ENCODE data around the gene CTCF.
A peak's percentile ranks its signal among the peaks of the same experiment; 100 is the strongest.

Gene CTCF

DNA sequence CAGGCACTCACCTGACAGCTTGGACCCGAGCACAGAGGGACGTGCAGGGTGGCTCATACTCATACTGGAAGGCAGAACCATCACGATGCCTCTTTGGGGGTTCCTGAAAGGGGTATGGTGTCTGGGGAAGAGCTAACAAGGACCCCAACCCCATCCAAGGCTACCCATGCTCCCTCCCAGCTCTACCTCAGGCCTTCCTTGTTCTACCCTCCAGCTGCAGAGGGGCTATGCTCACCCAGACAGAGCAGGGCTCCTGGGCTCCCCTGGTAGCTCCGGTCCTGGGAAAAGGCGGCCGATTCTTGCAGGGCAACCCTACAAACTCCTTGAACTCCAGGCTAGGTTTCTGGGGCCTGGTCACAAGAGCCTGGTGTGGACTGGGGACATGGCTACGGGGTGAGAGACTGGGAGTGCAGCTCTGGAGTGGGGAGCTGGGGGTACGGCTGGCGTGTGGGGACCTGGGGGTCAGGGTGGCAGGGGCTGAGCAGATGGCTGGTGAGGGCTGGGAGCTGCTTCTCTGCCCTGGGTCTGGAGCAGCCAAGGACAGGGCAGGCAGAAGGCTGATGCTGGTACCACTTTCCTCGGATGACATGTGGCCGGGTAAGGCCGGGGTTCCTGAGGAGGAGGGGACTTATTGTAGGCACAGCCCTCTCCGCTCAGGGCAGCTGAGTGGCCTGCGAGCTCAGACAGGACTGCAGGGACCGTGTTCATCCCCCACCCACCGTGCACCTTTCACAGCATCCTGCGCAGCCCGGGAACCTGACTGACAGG is 95.6 kb downstream of the CTCF start:
- H3K4me3 ChIP-seq (ENCODE audit: control insufficient read depth, low read depth, low read length) = no peak overlapping the region
- no peak for DNase-seq (ENCODE audit: low read depth)
- TF ChIP-seq, protein P1, sequence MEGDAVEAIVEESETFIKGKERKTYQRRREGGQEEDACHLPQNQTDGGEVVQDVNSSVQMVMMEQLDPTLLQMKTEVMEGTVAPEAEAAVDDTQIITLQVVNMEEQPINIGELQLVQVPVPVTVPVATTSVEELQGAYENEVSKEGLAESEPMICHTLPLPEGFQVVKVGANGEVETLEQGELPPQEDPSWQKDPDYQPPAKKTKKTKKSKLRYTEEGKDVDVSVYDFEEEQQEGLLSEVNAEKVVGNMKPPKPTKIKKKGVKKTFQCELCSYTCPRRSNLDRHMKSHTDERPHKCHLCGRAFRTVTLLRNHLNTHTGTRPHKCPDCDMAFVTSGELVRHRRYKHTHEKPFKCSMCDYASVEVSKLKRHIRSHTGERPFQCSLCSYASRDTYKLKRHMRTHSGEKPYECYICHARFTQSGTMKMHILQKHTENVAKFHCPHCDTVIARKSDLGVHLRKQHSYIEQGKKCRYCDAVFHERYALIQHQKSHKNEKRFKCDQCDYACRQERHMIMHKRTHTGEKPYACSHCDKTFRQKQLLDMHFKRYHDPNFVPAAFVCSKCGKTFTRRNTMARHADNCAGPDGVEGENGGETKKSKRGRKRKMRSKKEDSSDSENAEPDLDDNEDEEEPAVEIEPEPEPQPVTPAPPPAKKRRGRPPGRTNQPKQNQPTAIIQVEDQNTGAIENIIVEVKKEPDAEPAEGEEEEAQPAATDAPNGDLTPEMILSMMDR (conservative IDR thresholded peaks at IDR 0.05; ENCODE audit: control insufficient read depth, insufficient read depth, low read depth, low read length) = no peak

DNA sequence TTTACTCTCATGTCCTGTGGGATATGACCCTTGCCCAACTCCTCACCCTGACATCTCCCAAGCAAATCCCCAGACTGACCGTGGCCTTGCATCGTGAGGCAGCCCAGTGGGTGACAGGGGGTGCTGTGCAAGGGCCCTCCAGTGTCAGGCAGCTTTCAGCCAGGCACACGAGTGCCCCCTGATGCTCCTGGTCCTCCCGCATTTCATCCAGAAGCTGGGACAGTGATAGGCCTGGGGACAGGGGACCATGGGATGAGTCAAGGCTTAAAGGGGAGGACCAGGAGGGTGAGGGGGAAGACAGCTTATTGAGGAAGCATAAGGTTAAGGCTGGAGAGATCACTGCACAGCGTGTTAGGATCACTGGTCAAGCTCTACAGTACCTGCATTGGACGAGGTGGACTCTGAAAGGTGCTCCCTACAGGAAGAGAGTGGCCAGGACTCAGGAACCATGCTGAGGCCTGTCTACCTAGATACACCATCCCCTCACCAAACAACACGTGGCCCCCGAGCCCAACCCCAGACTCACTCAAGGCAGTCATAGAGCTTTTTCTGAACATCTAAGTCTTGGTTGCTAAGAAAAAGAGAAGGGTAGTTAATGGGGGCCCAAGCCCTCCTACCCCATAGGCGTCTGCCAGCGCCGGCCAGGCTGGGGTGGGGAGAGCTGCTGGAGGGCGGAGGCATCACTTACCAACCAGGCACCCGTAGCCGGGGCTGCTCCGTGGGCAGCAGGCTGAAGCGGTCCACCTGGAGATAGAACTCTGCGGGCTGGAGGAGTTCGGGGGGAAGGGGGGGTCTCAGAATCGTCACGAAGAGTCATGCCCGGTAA is 96.7 kb downstream of the CTCF start:
- no peak for DNase-seq (ENCODE audit: low read depth)
- H3K4me3 ChIP-seq (ENCODE audit: control insufficient read depth, low read depth, low read length) = peak overlapping the region; percentile 86
- TF ChIP-seq, protein P1 (conservative IDR thresholded peaks at IDR 0.05; ENCODE audit: control insufficient read depth, insufficient read depth, low read depth, low read length) = no peak

DNA sequence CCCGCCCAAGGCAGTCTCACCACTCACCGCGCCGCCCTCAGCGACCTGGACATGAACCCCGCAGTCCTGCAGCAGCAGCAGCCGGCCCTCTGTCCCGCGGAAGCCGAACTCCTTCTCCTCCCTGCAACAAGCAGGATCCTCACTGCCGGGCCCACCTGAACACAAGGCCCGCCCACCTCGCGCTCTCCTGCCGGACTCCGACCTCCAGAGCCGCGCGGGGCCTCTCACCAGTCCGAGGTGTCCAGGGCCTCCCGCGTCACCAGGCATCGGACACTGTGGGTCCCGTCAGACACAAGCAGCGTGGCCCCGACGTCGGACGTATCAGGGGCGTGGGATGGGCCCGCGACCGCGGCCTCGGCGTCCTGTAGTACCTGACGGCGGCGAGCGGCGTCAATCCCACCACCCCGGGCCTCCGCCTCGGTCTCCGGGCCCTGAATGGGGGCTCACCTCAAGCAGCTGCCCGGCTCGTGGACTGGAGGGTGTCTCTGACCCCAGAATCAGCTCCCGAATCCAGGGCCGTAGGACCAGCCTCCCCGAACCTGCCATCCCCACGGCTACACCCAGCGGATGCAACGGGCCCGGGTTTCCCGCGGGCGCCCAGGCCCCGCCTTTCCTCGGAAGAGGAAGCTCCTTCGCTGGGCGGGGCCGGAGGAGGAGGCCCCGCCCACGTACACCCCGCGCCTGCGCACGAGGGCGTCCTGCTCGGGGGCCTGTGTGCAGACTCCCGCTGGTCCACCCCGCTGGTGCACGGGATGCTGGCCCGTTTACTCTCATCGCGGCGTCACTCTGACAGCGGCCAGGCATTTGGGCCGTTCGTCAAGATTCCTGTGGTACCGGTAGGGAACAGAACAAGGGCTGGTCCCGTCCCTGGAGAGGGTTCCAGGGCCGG is 97.6 kb downstream of the CTCF start, which contains the start of gene ACD:
Gene ACD, minus strand, starts transcription at position 586 of the 889 bp plus-strand sequence. Its CDS starts 40 bp downstream, at position 546.
- TF ChIP-seq, protein P1 (conservative IDR thresholded peaks at IDR 0.05; ENCODE audit: control insufficient read depth, insufficient read depth, low read depth, low read length) = no peak
- DNase-seq (ENCODE audit: low read depth) = peak; percentile 83
- peak within 1 kb of the TSS; percentile 86 for H3K4me3 ChIP-seq (ENCODE audit: control insufficient read depth, low read depth, low read length)

DNA sequence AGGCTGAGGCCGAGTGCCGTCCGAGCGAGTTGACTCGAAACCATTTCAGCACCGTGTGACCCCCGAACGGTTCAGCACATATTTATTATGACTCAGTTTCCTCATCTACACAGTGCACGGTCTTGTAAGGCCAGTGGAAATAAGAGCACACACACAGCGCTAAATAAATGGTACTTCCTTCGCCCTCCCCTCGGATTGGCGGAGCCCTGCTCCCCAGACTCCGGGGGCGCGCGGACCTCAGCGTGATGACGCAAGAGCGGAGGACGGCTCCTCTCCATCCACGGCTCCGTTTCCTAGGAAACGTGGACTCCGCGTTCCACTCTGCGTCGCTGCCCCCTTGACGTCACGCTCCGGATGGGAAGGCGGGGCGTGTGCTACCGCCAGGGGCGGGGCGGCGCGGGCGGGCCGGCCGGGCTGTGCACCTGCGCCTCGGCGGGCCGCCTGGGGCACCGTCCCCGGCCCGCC is 98.3 kb downstream of the CTCF start, which contains the start of gene PARD6A:
Gene PARD6A, plus strand, starts transcription at position 397 of the 465 bp plus-strand sequence. CDS start 79 bp downstream, outside the sequence.
- H3K4me3 ChIP-seq (ENCODE audit: control insufficient read depth, low read depth, low read length) = peak within 1 kb of the TSS; percentile 86
- TF ChIP-seq, protein P1 (conservative IDR thresholded peaks at IDR 0.05; ENCODE audit: control insufficient read depth, insufficient read depth, low read depth, low read length) = no peak
- peak; percentile 96 for DNase-seq (ENCODE audit: low read depth)

DNA sequence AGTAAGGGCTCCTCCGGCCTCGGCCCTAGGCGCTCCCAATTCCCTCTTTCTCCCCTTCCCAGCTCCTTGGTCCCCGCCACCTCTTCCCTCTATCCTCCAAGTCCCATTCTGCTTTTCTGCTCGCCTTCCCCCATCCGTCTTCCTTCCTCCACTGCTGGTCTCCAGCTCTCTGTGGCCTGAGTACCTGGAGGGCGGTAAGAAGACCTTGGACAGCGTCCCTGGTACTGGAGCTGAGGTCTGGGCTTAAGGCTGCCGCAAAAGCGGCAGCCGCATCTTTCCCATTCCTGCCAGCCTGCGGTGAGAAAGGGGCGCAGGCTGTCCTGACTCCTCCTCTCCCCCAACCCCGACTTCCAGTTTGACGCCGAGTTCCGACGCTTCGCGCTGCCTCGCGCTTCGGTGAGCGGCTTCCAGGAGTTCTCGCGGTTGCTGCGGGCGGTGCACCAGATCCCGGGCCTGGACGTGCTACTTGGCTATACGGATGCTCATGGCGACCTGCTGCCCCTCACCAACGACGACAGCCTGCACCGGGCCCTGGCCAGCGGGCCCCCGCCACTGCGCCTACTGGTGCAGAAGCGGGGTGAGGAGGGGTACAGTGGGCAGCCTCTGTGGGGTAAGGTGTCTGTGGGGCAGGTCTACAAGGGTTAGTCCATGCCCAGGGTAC is 98.9 kb downstream of the CTCF start:
- TF ChIP-seq, protein P1 (conservative IDR thresholded peaks at IDR 0.05; ENCODE audit: control insufficient read depth, insufficient read depth, low read depth, low read length) = no peak
- H3K4me3 ChIP-seq (ENCODE audit: control insufficient read depth, low read depth, low read length) = peak overlapping the region; percentile 42
- peak; percentile 28 for DNase-seq (ENCODE audit: low read depth)

All from fibroblast of mammary gland (primary cell).